ENCODE results near the gene SAPCD1. TPM values are rescaled to one million over a fixed set of nuclear protein-coding genes. Genes with fewer than 3 reads are reported as not detected.
A peak's percentile ranks its signal among the peaks of the same experiment; 100 is the strongest.

The SAPCD1 gene
- polyA plus RNA-seq, 6 donors from 2014 or later, result 0.96 TPM; not detected in 5

GRCh38 chr6:31767096-31767645, 4.7 kb downstream of the SAPCD1 start:
- Mint-ChIP-seq H3K4me1 (peaks cover 6 to 8% (median 8%) of the 10 kb centered on the region in 3 donors), H3K9me3 (no peaks in the 10 kb centered on the region), H3K27me3 (no peaks in the 10 kb centered on the region), H3K27ac (peak overlapping the region in 1 of 6 donors; percentile 14), H3K4me3 (no peak overlapping the region), H3K36me3 (no peaks in the 10 kb centered on the region)
- DNase-seq (no peak), ATAC-seq (ENCODE audit: low read depth in 2 of 2) (no peak)

- Mint-ChIP-seq H3K9me3 (no peaks in the 10 kb centered on the region), H3K4me3 (no peak overlapping the region), H3K36me3 (no peaks in the 10 kb centered on the region), H3K27me3 (no peaks in the 10 kb centered on the region), H3K27ac (peak overlapping the region in 1 of 6 donors; percentile 37), H3K4me1 (peaks cover 6 to 12% (median 8%) of the 10 kb centered on the region in 3 donors)
- ATAC-seq (ENCODE audit: low read depth in 2 of 2) (no peak), DNase-seq (no peak)
Measured at GRCh38 chr6:31768363-31769257, 6.2 kb downstream of the SAPCD1 start.

- Mint-ChIP-seq H3K36me3 (no peaks in the 10 kb centered on the region), H3K4me3 (peak overlapping the region in 1 of 8 donors; percentile 54), H3K4me1 (peaks cover 6 to 12% (median 8%) of the 10 kb centered on the region in 3 donors), H3K9me3 (no peaks in the 10 kb centered on the region), H3K27ac (peak overlapping the region in 2 of 6 donors; percentile 1 to 27), H3K27me3 (no peaks in the 10 kb centered on the region)
- peak; percentile 96 to 99 for ATAC-seq (ENCODE audit: low read depth in 2 of 2)
- peak; percentile 81 for DNase-seq
Measured at GRCh38 chr6:31769684-31770371, 7.4 kb downstream of the SAPCD1 start.

- Mint-ChIP-seq H3K9me3 (no peaks in the 10 kb centered on the region), H3K36me3 (no peaks in the 10 kb centered on the region), H3K4me3 (no peak overlapping the region), H3K27ac (no peak overlapping the region), H3K4me1 (peaks cover 8 to 15% (median 10%) of the 10 kb centered on the region in 3 donors), H3K27me3 (no peaks in the 10 kb centered on the region)
- DNase-seq, result no peak
- no peak for ATAC-seq (ENCODE audit: low read depth in 2 of 2)
Measured at GRCh38 chr6:31770860-31771259, 8.4 kb downstream of the SAPCD1 start.

- Mint-ChIP-seq H3K36me3 (no peaks in the 10 kb centered on the region), H3K27me3 (no peaks in the 10 kb centered on the region), H3K4me1 (peaks cover 18 to 23% (median 18%) of the 10 kb centered on the region in 3 donors), H3K4me3 (no peak overlapping the region), H3K9me3 (no peaks in the 10 kb centered on the region), H3K27ac (no peak overlapping the region)
- ATAC-seq (ENCODE audit: low read depth in 2 of 2) (no peak), DNase-seq (no peak)
Measured at GRCh38 chr6:31771992-31772358, 9.5 kb downstream of the SAPCD1 start.

GRCh38 chr6:31775184-31775583, 12.7 kb downstream of the SAPCD1 start:
- DNase-seq (no peak), ATAC-seq (ENCODE audit: low read depth in 2 of 2) (no peak)
- H3K9me3 Mint-ChIP-seq, result no peaks in the 10 kb centered on the region
- H3K27me3 Mint-ChIP-seq, result no peaks in the 10 kb centered on the region
- no peak overlapping the region for H3K4me3 Mint-ChIP-seq
- H3K4me1 Mint-ChIP-seq, result peaks cover 19 to 22% (median 21%) of the 10 kb centered on the region in 3 donors
- H3K36me3 Mint-ChIP-seq, result no peaks in the 10 kb centered on the region
- H3K27ac Mint-ChIP-seq, result peak overlapping the region in 1 of 6 donors; percentile 47

- Mint-ChIP-seq H3K27me3 (no peaks in the 10 kb centered on the region), H3K36me3 (no peaks in the 10 kb centered on the region), H3K4me1 (peaks cover 19 to 22% (median 21%) of the 10 kb centered on the region in 3 donors), H3K4me3 (peak overlapping the region in 2 of 8 donors; percentile 54 to 60), H3K27ac (peak overlapping the region in 5 of 6 donors; percentile 35 to 94 (median 68)), H3K9me3 (no peaks in the 10 kb centered on the region)
- no peak for DNase-seq
- no peak for ATAC-seq (ENCODE audit: low read depth in 2 of 2)
Measured at GRCh38 chr6:31775633-31776484, 13.4 kb downstream of the SAPCD1 start.

GRCh38 chr6:31776485-31776988, 14.1 kb downstream of the SAPCD1 start:
- H3K27ac Mint-ChIP-seq, result peak overlapping the region in 5 of 6 donors; percentile 35 to 94 (median 68)
- H3K9me3 Mint-ChIP-seq, result no peaks in the 10 kb centered on the region
- ATAC-seq (ENCODE audit: low read depth in 2 of 2), result peak in 1 of 2 donors; percentile 17
- no peaks in the 10 kb centered on the region for H3K27me3 Mint-ChIP-seq
- peaks cover 19 to 22% (median 21%) of the 10 kb centered on the region in 3 donors for H3K4me1 Mint-ChIP-seq
- no peak for DNase-seq
- peak overlapping the region in 3 of 8 donors; percentile 21 to 60 (median 54) for H3K4me3 Mint-ChIP-seq
- no peaks in the 10 kb centered on the region for H3K36me3 Mint-ChIP-seq

- H3K36me3 Mint-ChIP-seq, result no peaks in the 10 kb centered on the region
- DNase-seq (peak; percentile 69), ATAC-seq (ENCODE audit: low read depth in 2 of 2) (peak; percentile 92 to 94)
- peaks cover 19 to 25% (median 21%) of the 10 kb centered on the region in 3 donors for H3K4me1 Mint-ChIP-seq
- no peaks in the 10 kb centered on the region for H3K9me3 Mint-ChIP-seq
- H3K27me3 Mint-ChIP-seq, result no peaks in the 10 kb centered on the region
- peak within 1 kb of the TSS in 4 of 8 donors; percentile 34 to 60 (median 50) for H3K4me3 Mint-ChIP-seq
- H3K27ac Mint-ChIP-seq, result peak within 1 kb of the TSS; percentile 74 to 97 (median 80)
Measured at GRCh38 chr6:31776989-31777666, 14.7 kb downstream of the SAPCD1 start, which contains the start of gene VWA7. VWA7 (minus strand) TSS chr6:31777328; CDS start chr6:31776779, 549 bp downstream.

- ATAC-seq (ENCODE audit: low read depth in 2 of 2) (no peak), DNase-seq (no peak)
- no peaks in the 10 kb centered on the region for H3K36me3 Mint-ChIP-seq
- H3K27ac Mint-ChIP-seq, result peak overlapping the region in 4 of 6 donors; percentile 74 to 88 (median 78)
- H3K4me3 Mint-ChIP-seq, result peak overlapping the region in 1 of 8 donors; percentile 34
- H3K27me3 Mint-ChIP-seq, result no peaks in the 10 kb centered on the region
- H3K4me1 Mint-ChIP-seq, result peaks cover 19 to 24% (median 22%) of the 10 kb centered on the region in 3 donors
- no peaks in the 10 kb centered on the region for H3K9me3 Mint-ChIP-seq
Measured at GRCh38 chr6:31777667-31778050, 15.2 kb downstream of the SAPCD1 start.

- Mint-ChIP-seq H3K27ac (peak overlapping the region in 2 of 6 donors; percentile 69 to 88), H3K9me3 (no peaks in the 10 kb centered on the region), H3K27me3 (no peaks in the 10 kb centered on the region), H3K4me3 (peak overlapping the region in 1 of 8 donors; percentile 25), H3K36me3 (no peaks in the 10 kb centered on the region), H3K4me1 (peaks cover 19 to 25% (median 21%) of the 10 kb centered on the region in 3 donors)
- ATAC-seq (ENCODE audit: low read depth in 2 of 2), result no peak
- no peak for DNase-seq
Measured at GRCh38 chr6:31778193-31778592, 15.7 kb downstream of the SAPCD1 start.

All from naive B cell (primary cell).